Loucy (cell line): Measurements from ENCODE around the gene CLDN8.

Experiments
- H2AFZ ChIP-seq: fragments of 200-600 bp; sonication (generic); 2 replicates; pipeline ENCODE4 v1.6.0; 2016; ENCODE audit warnings: antibody characterized with exemption, mild to moderate bottlenecking, low read length, moderate library complexity
- H3F3A ChIP-seq: fragments of 200-600 bp; 2 replicates; pipeline ENCODE4 v1.6.0; 2016; ENCODE audit warnings: antibody characterized with exemption, low read depth, mild to moderate bottlenecking
- H3K27me3 ChIP-seq: fragments of 200-600 bp; sonication (generic); 2 replicates; pipeline ENCODE4 v1.6.1; 2014; ENCODE audit warnings: low read length, mild to moderate bottlenecking; ENCODE audit not compliant: insufficient read depth, poor library complexity, severe bottlenecking
- H3K36me3 ChIP-seq: fragments of 200-600 bp; sonication (generic); 2 replicates; pipeline ENCODE4 v1.6.1; 2016; ENCODE audit warnings: low read length; ENCODE audit not compliant: insufficient read depth
- H3K4me1 ChIP-seq: fragments of 200-600 bp; sonication (generic); 2 replicates; pipeline ENCODE4 v1.5.1; 2014; ENCODE audit warnings: low read length, mild to moderate bottlenecking; ENCODE audit not compliant: insufficient read depth, poor library complexity, severe bottlenecking
- H3K4me2 ChIP-seq: fragments of 200-600 bp; sonication (generic); 2 replicates; pipeline ENCODE4 v1.6.0; 2014; ENCODE audit warnings: antibody characterized with exemption, low read length, low read depth, mild to moderate bottlenecking; ENCODE audit not compliant: poor library complexity, severe bottlenecking
- H3K4me3 ChIP-seq: fragments of 200-600 bp; sonication (generic); 2 replicates; pipeline ENCODE4 v1.5.1; 2014; ENCODE audit warnings: low read length, mild to moderate bottlenecking, mixed read lengths; ENCODE audit not compliant: poor library complexity, severe bottlenecking
- H3K79me2 ChIP-seq: fragments of 200-600 bp; sonication (generic); 2 replicates; pipeline ENCODE4 v1.6.1; 2014; ENCODE audit warnings: low read length; ENCODE audit not compliant: insufficient read depth
- H3K9ac ChIP-seq: fragments of 200-600 bp; sonication (generic); 2 replicates; pipeline ENCODE4 v1.6.0; 2014; ENCODE audit warnings: mild to moderate bottlenecking, low read depth, low read length, moderate library complexity; ENCODE audit not compliant: poor library complexity, severe bottlenecking
- H3K9me2 ChIP-seq: fragments of 200-600 bp; sonication (generic); replicated peaks from 2 replicates; pipeline ENCODE4 v1.6.1; 2016; ENCODE audit warnings: low read depth, low read length, mixed read lengths
- H3K9me3 ChIP-seq: fragments of 200-600 bp; sonication (generic); 2 replicates; pipeline ENCODE4 v1.6.1; 2014; ENCODE audit warnings: mild to moderate bottlenecking, antibody characterized with exemption, low read length, low read depth; ENCODE audit not compliant: insufficient read depth
- H4K20me1 ChIP-seq: fragments of 200-600 bp; sonication (generic); 2 replicates; pipeline ENCODE4 v1.6.0; 2014; ENCODE audit warnings: antibody characterized with exemption, low read length, mild to moderate bottlenecking; ENCODE audit not compliant: insufficient read depth, poor library complexity, severe bottlenecking
- EZH2phosphoT487 ChIP-seq: fragments of 200-600 bp; IDR thresholded peaks from 2 replicates; pipeline ENCODE4 v1.6.1; 2018; ENCODE audit warnings: antibody characterized with exemption, mild to moderate bottlenecking, moderate library complexity, borderline replicate concordance
- TF ChIP-seq, protein P1 (sequence below): fragments of 200-600 bp; sonication (generic); conservative IDR thresholded peaks from 2 replicates; pipeline ENCODE4 v1.5.1; 2014; ENCODE audit warnings: mild to moderate bottlenecking, antibody characterized with exemption, low read length

Gene CLDN8

DNA sequence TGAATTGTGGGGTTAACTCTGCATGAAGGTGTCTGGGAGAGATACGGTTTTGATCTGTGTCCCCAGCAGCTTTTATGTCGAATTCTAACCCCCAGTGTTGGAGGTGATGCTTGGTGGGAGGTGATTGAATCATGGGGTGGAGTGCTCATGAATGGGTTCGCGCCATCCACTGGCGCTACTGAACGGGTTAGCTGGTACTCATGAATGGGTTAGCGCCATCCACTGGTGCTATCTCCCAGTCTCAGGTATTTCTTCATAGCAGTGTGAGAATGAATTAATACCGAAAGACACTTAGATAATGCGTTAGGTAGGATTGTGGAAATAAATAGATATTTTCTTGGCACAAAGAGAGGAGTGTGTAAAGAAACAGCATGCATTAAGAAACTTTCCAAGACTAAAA is 32.9 kb upstream of the CLDN8 start:
- Histone ChIP-seq H2AFZ (no peak overlapping the region), H3K4me3 (no peak overlapping the region), H3K9ac (no peak overlapping the region), H3F3A (no peaks in the 10 kb centered on the region), H3K4me2 (no peak overlapping the region), H4K20me1 (no peaks in the 10 kb centered on the region), H3K79me2 (no peaks in the 10 kb centered on the region), H3K4me1 (no peaks in the 10 kb centered on the region), H3K36me3 (no peaks in the 10 kb centered on the region), H3K9me3 (no peaks in the 10 kb centered on the region), H3K9me2 (no peaks in the 10 kb centered on the region), H3K27me3 (no peaks in the 10 kb centered on the region)
- TF ChIP-seq EZH2phosphoT487, result no peak
- TF ChIP-seq, protein P1, sequence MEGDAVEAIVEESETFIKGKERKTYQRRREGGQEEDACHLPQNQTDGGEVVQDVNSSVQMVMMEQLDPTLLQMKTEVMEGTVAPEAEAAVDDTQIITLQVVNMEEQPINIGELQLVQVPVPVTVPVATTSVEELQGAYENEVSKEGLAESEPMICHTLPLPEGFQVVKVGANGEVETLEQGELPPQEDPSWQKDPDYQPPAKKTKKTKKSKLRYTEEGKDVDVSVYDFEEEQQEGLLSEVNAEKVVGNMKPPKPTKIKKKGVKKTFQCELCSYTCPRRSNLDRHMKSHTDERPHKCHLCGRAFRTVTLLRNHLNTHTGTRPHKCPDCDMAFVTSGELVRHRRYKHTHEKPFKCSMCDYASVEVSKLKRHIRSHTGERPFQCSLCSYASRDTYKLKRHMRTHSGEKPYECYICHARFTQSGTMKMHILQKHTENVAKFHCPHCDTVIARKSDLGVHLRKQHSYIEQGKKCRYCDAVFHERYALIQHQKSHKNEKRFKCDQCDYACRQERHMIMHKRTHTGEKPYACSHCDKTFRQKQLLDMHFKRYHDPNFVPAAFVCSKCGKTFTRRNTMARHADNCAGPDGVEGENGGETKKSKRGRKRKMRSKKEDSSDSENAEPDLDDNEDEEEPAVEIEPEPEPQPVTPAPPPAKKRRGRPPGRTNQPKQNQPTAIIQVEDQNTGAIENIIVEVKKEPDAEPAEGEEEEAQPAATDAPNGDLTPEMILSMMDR, result no peak

DNA sequence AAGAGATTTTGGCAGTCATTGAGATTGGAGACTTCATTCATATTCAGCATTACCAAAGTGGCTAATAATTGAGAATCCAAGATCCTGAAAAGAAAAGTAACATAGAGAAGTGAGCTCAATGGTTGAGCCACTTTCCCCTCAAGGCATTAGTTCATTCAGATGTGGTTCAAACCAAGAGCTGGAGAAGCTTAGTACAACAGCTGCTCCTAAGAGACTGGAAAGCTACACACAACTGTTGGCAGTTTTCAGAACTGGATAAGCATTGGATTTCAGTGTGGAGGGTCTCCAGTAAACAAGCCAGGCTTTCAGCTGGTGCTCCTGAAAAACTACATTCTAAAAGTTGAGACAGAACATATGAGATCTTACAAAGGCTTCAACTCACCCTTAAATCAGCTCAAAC is 29.2 kb upstream of the CLDN8 start:
- TF ChIP-seq, protein P1, result no peak
- TF ChIP-seq EZH2phosphoT487, result no peak
- Histone ChIP-seq H3K79me2 (no peaks in the 10 kb centered on the region), H3K4me1 (no peaks in the 10 kb centered on the region), H3K9me2 (no peaks in the 10 kb centered on the region), H3F3A (no peaks in the 10 kb centered on the region), H3K4me3 (no peak overlapping the region), H3K4me2 (no peak overlapping the region), H2AFZ (no peak overlapping the region), H3K36me3 (no peaks in the 10 kb centered on the region), H4K20me1 (no peaks in the 10 kb centered on the region), H3K27me3 (no peaks in the 10 kb centered on the region), H3K9ac (no peak overlapping the region), H3K9me3 (no peaks in the 10 kb centered on the region)

DNA sequence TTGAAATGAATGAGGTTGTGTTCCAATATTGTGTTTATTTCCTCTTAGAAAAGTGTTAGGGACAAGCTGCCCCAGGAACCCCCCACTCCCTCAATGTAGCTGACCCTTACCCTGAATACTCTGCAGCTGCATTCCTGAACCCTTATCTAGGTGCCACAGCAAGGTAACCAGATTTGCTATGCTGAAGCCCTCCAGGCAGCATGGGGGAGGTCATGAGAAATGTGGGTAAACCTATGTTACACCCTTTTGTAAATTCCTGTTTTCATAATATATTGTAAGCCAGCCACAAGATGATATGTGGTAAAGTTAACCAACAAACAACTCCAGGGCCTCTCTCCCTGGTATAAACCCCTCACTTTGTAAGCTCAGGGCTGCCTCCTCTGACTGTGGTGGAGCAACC is 27.8 kb upstream of the CLDN8 start:
- no peaks in the 10 kb centered on the region for H3K36me3 ChIP-seq
- no peaks in the 10 kb centered on the region for H3K9me2 ChIP-seq
- H4K20me1 ChIP-seq, result no peaks in the 10 kb centered on the region
- H3K9ac ChIP-seq, result no peak overlapping the region
- no peak overlapping the region for H3K4me2 ChIP-seq
- TF ChIP-seq, protein P1, result no peak
- TF ChIP-seq EZH2phosphoT487, result no peak
- no peaks in the 10 kb centered on the region for H3K4me1 ChIP-seq
- no peak overlapping the region for H2AFZ ChIP-seq
- H3K4me3 ChIP-seq, result no peak overlapping the region
- H3K79me2 ChIP-seq, result no peaks in the 10 kb centered on the region
- no peaks in the 10 kb centered on the region for H3F3A ChIP-seq
- no peaks in the 10 kb centered on the region for H3K9me3 ChIP-seq
- no peaks in the 10 kb centered on the region for H3K27me3 ChIP-seq
